Heart left ventricle (tissue), 16 donors: ENCODE measurements around the gene PREX1. TPM values are rescaled to one million over a fixed set of nuclear protein-coding genes. Genes with fewer than 3 reads are reported as not detected.

Source experiments
- ATAC-seq, 4 donors: fragments of 200-7000 bp; cut with Tn5 transposase; one replicate each; pipeline ENCODE4 v1.9.1; 2020 to 2022; ENCODE audit warnings: moderate library complexity in 4 of 4, mild to moderate bottlenecking in 3 of 4, moderate number of reproducible peaks in 1 of 4
- DNase-seq, 5 donors: peaks; one replicate each; pipeline ENCODE4 v3.0.0-alpha.2; 2020
- H3K27ac ChIP-seq, 12 donors: fragments of 200-600 bp; sonication (generic) in 4 of 12; one replicate each; pipeline versions ENCODE4 v1.5.0 to v1.8.0; 2016 to 2022; ENCODE audit warnings: mild to moderate bottlenecking in 2 of 12
- H3K27me3 ChIP-seq, 9 donors: fragments of 200-600 bp; sonication (generic) in 2 of 9; one replicate each; pipeline versions ENCODE4 v1.5.1 to v1.8.0; 2016 to 2022; ENCODE audit warnings: mild to moderate bottlenecking in 3 of 9
- H3K36me3 ChIP-seq, 9 donors: fragments of 200-600 bp; sonication (generic) in 2 of 9; one replicate each; pipeline versions ENCODE4 v1.5.0 to v1.8.0; 2018 to 2022; ENCODE audit warnings: mild to moderate bottlenecking in 2 of 9
- H3K4me1 ChIP-seq, 12 donors: fragments of 200-600 bp; sonication (generic) in 4 of 12; one replicate each; pipeline versions ENCODE4 v1.5.0 to v1.8.0; 2016 to 2022; ENCODE audit warnings: mild to moderate bottlenecking in 3 of 12
- H3K4me3 ChIP-seq, 12 donors: fragments of 200-600 bp; sonication (generic) in 4 of 12; one replicate each; pipeline versions ENCODE4 v1.5.0 to v1.8.0; 2017 to 2022; ENCODE audit warnings: mild to moderate bottlenecking in 9 of 12, moderate library complexity in 4 of 12
- H3K9me3 ChIP-seq, 12 donors: fragments of 200-600 bp; sonication (generic) in 4 of 12; one replicate each; pipeline versions ENCODE4 v1.5.0 to v1.8.0; 2016 to 2022; ENCODE audit warnings: mild to moderate bottlenecking in 1 of 12
- POLR2A ChIP-seq, 2 donors: fragments of 450-650 bp; IDR thresholded peaks; one replicate each; pipeline ENCODE4 v1.6.1; 2017; ENCODE audit warnings: antibody characterized with exemption in 2 of 2, mild to moderate bottlenecking in 2 of 2, moderate library complexity in 2 of 2
- WGBS, 4 donors: extraction: QIAGEN DNeasy Blood & Tissue Kit in 2 of 4; methylation state at CpG; one replicate each; pipeline versions ENCODE4 v1.1.5 to v1.1.7; 2013 to 2018; 5-methylcytosine and 5-hydroxymethylcytosine counted together
- intact Hi-C, 10 donors: fragments of 100-400 bp; cut with DNase I; formaldehyde crosslinking; loops; one replicate each; pipeline versions ENCODE4 v1.11.1 to v1.14.2; 2022
- polyA plus RNA-seq, 2 donors: library from polyadenylated mRNA; stranded (reverse); fragments of 200-250 nt; gene quantifications; one replicate each; pipeline ENCODE4 v1.2.3, GENCODE V29; 2013
- total RNA-seq, 9 donors: library from RNA; depleted of rRNA in 2 of 9; stranded (reverse); fragments of >200 nt in 2 of 9; fragmentation: NEBNext Ultra II Directional in 3 of 9; extraction: Animal tissue kit (Norgen Biotek cat#: 25700) in 3 of 9; gene quantifications; one replicate each; pipeline versions ENCODE4 v1.1.0 to v1.2.4, GENCODE V29; 2016 to 2023
- TF ChIP-seq, protein P1 (sequence below), 12 donors: fragments of 200-600 bp; sonication (generic) in 4 of 12; IDR thresholded peaks; one replicate each; pipeline versions ENCODE4 v1.5.0 to v1.8.0; 2018 to 2022; ENCODE audit warnings: antibody characterized with exemption in 12 of 12, mild to moderate bottlenecking in 5 of 12
- donor health status: ischemic (EF 13 %, LVEDD 7.1; RV severe dilation, severe dysfunction).
- donor health status: healthy with polysubstance abuse.
- donor health status: DM: no; HTN: yes; CAD: no.
- donor health status: DM: no; HTN: no; CAD: no.
- donor health status: ischemic (EF 25% LVEDD 6.9; RV normal size, moderate dysfunction).
- donor health status: ischemic (EF 25% LVEDD 5.7; RV mildly dilated, moderate dysfunction).
- donor health status: healthy.
- donor health status: DM: yes; HTN: yes; CAD: no.
- donor health status: ischemic (EF 35%, LVEDD 5.7; RV mildly dilated, moderate dysfunction).
- donor health status: nonischemic (EF 11% LVEDD 7.7; RV severe dilation, severe dysfunction).
- donor health status: DM: yes; HTN: yes; CAD: no.
- donor health status: PGD.
- donor health status: ischemic (EF 29% LVEDD 5.4; RV normal size, mild dysfunction).
- donor health status: nonischemic (EF 23%, LVEDD 6.1; RV moderate dilation, normal function).

The PREX1 gene
- total and polyA plus RNA-seq, 11 donors, result 7.2 to 41.5 (median 11.9) TPM

DNA sequence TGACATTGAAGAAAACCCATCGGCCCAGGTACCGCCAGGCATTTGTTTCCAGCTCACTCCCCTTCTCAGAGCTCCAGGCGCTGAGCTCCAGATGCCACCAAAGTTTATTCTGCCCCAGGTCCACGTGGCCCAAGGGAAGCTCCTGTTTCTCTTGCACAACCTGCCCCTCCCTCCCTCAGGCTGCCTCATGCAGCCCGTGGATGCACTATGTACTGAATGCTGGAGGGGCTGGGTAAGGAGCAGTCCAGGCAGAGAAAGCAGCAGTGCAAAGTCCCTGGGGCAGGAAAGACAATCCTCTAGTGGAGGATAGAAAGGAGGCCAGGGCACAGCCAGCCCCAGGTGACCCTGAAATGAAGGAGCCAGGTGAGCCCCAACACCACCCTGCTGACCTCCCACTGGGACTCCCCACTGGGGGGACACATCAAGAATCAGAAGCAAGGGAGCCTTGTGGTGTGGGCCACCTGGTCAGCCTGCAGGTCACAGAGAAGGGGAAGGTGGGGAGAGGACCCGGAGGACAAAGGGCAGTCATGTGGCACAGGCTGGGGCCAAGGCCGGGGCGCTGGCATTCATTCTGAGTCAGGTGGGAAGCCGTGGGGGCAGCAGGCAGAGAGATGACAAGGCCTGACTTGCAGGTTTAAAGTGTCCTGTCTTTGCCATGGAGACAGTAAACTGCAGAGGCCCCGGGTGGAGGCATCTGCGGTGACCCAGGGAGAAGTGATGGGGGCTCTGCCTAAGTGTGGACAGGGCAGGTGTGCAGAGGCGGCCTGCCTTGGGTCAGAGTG lies 230.1 kb downstream of the PREX1 start:
- H3K27ac ChIP-seq, result no peak overlapping the region
- no peak overlapping the region for H3K4me3 ChIP-seq
- ATAC-seq (peak in 1 of 4 donors; percentile 14), DNase-seq (no peak)
- H3K36me3 ChIP-seq, result no peaks in the 10 kb centered on the region
- H3K4me1 ChIP-seq, result no peaks in the 10 kb centered on the region
- TF ChIP-seq POLR2A (IDR thresholded peaks at IDR 0.05), result no peak
- TF ChIP-seq, protein P1, sequence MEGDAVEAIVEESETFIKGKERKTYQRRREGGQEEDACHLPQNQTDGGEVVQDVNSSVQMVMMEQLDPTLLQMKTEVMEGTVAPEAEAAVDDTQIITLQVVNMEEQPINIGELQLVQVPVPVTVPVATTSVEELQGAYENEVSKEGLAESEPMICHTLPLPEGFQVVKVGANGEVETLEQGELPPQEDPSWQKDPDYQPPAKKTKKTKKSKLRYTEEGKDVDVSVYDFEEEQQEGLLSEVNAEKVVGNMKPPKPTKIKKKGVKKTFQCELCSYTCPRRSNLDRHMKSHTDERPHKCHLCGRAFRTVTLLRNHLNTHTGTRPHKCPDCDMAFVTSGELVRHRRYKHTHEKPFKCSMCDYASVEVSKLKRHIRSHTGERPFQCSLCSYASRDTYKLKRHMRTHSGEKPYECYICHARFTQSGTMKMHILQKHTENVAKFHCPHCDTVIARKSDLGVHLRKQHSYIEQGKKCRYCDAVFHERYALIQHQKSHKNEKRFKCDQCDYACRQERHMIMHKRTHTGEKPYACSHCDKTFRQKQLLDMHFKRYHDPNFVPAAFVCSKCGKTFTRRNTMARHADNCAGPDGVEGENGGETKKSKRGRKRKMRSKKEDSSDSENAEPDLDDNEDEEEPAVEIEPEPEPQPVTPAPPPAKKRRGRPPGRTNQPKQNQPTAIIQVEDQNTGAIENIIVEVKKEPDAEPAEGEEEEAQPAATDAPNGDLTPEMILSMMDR (IDR thresholded peaks at IDR 0.05), result no peak
- H3K9me3 ChIP-seq, result peaks cover 0 to 5% (median 0%) of the 10 kb centered on the region in 12 donors
- intact Hi-C loops, result loop anchor here in 2 of 10 donors (5.0 kb wide), 1 partner anchor 385 kb away; no protein-coding TSS in a partner anchor
- peaks cover 0 to 3% (median 0%) of the 10 kb centered on the region in 9 donors for H3K27me3 ChIP-seq
- WGBS, 4 donors, result 79 to 82% (median 80%) methylated on average over 12 of the region's 12 CpGs

DNA sequence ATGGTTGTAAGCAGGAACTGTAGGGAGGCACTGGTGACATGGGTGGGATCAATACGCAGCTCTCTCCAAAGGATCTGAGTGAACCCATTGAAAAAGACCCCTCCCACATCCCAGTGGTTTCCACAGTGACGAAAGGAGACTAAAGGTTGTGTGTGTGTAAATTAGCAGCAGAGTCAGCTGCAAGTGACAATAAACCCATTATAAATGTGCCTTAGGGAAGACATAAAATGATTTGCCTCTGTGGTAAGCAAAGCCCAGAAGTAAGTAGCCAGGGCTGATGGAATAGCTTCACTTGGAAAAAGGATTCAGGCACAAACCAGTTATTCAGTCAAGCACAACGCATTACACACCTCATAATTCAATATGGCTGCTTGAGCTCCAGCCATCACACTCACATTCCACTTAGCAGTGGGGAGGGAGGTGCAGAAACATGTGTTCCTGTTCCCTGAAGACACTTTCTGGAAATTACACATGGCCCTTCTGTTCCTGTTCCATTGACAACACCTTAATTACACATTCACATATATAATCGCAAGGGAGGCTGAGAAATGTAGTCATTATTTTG lies 231.4 kb downstream of the PREX1 start:
- no peak overlapping the region for H3K27ac ChIP-seq
- no peak for TF ChIP-seq POLR2A (IDR thresholded peaks at IDR 0.05)
- TF ChIP-seq, protein P1 (IDR thresholded peaks at IDR 0.05), result no peak
- 92 to 95% (median 93%) methylated on average over 4 of the region's 4 CpGs for WGBS, 4 donors
- no peaks in the 10 kb centered on the region for H3K4me1 ChIP-seq
- no peaks in the 10 kb centered on the region for H3K36me3 ChIP-seq
- H3K4me3 ChIP-seq, result no peak overlapping the region
- intact Hi-C loops, result loop anchor here in 2 of 10 donors (5.0 kb wide), 1 partner anchor 384 kb away; no protein-coding TSS in a partner anchor
- H3K27me3 ChIP-seq, result peaks cover 0 to 3% (median 0%) of the 10 kb centered on the region in 9 donors
- DNase-seq, result no peak
- no peak for ATAC-seq
- no peaks in the 10 kb centered on the region for H3K9me3 ChIP-seq

DNA sequence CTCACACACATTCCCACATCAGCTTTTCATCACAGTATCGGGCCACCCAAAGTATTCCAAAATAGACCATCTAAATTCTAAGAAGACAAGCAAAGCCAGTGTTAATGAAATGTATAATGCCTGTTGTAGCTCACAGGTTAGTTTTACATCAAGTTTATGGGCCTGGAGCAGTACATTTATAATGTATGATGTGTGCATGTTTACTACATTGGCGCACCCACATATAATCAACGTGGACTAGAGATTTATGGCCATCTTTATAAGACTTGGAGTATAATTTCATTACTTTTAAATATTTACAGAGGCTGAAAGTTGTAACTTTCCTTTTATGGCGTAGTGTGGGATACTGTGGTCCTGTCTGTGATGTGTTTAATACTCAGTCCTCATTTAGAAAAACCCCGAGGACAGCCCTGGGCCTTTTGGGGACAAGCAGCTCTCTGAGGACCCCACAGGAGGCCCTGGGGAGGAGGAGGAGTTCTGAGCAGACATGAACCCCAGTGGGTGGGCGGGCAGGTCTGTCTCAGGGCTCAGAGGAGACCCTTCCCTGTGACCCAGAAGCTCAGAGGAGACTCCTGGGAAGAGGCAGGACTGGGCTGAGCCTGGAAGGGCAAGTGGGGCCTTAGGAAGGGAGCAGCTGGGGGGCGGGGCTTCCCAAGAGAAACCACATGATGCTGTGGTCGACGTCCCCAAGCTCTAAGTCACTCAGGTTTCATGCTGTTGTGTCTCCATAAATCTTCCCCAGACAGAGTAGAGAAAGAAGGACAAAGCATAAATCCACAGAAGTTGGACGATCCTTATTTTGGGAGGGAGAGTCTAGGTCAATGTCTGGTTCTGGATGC lies 232.1 kb downstream of the PREX1 start:
- H3K9me3 ChIP-seq, result no peaks in the 10 kb centered on the region
- H3K4me1 ChIP-seq, result no peaks in the 10 kb centered on the region
- no peak for DNase-seq
- H3K4me3 ChIP-seq, result no peak overlapping the region
- ATAC-seq, result no peak
- TF ChIP-seq, protein P1 (IDR thresholded peaks at IDR 0.05), result no peak
- TF ChIP-seq POLR2A (IDR thresholded peaks at IDR 0.05), result no peak
- no peak overlapping the region for H3K27ac ChIP-seq
- no peaks in the 10 kb centered on the region for H3K36me3 ChIP-seq
- WGBS, 4 donors, result 78 to 86% (median 83%) methylated on average over 10 of the region's 10 CpGs
- intact Hi-C loops, result loop anchor here in 2 of 10 donors (5.0 kb wide), 1 partner anchor 383 kb away; no protein-coding TSS in a partner anchor
- peaks cover 0 to 1% (median 0%) of the 10 kb centered on the region in 9 donors for H3K27me3 ChIP-seq
